Dermis microvascular lymphatic vessel endothelial cell (primary cell): ENCODE results near the gene TNIK. TPM values are rescaled to one million over a fixed set of nuclear protein-coding genes. Genes with fewer than 3 reads are reported as not detected.
A peak's percentile ranks its signal among the peaks of the same experiment; 100 is the strongest.
"Not testable (repeated sequence)": the region's sequence is repeated elsewhere in the genome, so short reads cannot be mapped to it uniquely, and the experiment has no call there.

Experiments
- DNase-seq, 2 donors: peaks; one replicate each; pipeline versions ENCODE4 v3.0.0 to v3.0.0-alpha.2; 2010; ENCODE audit warnings: low read depth in 2 of 2
- total RNA-seq: library from RNA; depleted of rRNA; stranded (reverse); fragments of >200 nt; gene quantifications from 2 replicates; pipeline ENCODE4 v1.2.1, GENCODE V29; 2014

TNIK gene
- total RNA-seq, 1 donor from 2014 or later = 18.9 TPM

DNA sequence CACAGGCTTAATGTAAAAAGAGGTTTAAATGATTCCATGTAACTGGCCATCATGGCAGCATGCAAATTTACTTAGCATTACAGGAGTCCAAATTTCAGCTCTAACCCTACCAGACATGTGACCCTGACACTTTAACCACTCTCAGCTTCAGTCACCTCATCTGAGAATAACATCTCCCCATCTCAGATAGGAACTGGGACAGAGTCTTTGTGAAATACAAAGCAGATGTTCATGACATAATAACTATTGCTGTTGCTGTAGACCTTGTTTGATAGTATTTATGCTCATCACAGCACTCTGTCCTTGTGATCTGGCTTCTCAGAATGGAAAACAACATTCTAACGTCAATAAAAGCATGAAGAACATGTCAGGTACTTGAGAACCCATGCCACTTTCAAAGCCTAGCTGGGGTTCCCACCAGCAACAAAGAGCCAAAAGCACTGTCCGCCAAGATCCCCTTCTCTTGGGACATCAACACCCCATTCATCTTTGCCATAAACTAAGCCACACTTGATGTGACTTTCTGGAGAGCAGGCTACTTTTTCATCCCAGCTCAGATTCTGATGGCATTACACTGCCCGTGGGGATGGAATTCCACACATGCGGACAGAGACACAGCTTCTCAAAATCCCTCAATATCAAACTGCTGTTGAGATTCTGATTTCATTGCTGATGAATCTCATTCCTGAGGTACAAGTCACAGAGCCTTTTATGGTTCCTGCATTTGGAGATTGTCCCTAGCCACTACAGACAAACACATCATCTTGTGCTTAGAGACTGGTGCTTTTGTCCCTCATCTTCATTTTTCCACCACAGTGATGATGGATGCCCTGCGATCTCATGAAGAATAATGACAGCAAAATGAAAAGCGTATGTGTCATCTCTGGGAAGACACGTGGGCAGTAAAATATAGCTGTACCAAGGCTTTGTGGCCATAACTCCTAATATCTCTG, 202.7 kb downstream of the TNIK start:
- DNase-seq = no peak

- DNase-seq = peak in 1 of 2 donors; percentile 18
Measured at GRCh38 chr3:171256445-171257250, 203.6 kb downstream of the TNIK start.

DNA sequence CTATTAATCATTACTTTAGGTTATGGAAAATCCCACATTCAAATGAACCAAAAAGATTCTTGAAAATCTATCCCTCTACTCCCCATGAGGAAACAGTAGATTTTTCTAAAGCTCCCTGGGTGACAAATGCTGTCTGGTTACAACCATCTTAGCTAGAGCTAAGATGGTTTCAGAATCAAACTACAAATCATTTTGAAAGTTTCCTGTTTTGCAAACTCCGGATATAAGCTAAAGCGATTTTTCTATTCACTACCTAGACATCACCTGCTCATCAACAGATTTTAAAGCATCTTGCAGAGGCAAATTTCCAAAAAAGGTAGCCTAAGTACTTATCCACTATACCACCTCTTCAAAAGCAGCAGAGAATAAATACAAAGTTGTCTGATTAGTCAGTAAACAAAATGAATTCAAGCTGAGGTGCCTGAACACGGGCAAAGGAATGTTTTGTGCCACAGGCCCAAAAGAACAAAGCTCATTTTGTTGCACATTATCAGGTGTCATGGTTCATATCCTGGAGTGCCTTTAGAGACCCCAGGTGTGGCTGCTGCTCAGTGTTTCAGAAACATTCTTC, 204.9 kb downstream of the TNIK start:
- DNase-seq = no peak

DNA sequence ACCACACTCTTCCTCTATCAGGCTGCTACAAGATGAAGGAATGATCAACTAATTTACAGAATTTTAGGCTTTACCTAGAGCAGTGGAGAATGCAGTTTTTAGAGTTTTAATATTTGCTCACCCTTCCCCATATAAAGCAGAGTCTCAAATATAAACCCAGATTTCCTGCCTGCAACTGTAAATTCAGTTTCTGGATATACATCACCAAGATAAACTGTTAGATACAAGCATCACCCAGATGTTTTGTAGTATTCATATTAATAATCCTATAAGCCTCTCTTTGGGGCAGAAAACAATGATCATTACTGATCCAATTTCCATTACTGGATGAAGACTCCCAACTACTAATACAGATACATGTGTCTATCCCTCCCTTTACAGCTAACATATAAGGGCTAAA, 205.9 kb downstream of the TNIK start:
- DNase-seq = no peak

DNA sequence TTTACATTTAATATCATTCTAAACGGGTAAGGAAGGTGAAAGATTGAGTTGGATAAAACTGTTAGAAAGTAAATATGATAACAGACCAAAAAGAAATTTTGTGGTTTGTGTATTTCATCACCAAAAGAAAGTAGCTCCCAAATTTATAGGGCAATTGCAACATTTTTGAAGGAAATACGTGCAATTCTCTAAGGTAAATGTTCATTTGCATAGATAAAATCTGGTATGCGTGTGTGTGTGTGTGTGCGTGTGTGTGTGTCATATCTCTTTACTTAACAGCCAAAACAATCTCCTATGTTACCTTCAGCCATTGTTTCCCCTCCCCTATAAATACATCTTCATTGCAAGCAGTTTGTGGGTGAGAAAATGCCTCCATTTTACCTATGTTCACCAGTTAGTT, 208.4 kb downstream of the TNIK start:
- DNase-seq = no peak

DNA sequence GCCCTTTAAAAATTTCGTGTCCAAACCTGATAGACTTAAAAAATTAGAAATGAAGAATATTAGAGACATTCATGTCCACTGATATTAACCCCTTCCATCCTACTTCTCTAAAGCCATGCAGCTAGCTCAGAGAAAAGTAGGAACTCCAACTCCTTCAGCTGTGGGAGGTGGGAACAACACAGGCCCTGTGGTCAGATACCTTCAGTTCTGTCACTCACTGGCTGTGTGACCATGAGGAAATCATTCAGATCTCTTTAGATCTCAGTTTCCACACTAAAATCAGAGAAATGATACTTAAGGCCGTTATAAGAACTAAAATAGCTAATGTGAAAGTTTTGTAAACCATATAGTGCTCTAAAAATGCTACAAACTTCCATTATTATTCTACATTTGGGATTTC, 209.8 kb downstream of the TNIK start:
- DNase-seq = no peak

GRCh38 chr3:171249245-171249644, 211.0 kb downstream of the TNIK start:
- no peak for DNase-seq

- DNase-seq = no peak
Measured at GRCh38 chr3:171248426-171249111, 211.6 kb downstream of the TNIK start.

DNA sequence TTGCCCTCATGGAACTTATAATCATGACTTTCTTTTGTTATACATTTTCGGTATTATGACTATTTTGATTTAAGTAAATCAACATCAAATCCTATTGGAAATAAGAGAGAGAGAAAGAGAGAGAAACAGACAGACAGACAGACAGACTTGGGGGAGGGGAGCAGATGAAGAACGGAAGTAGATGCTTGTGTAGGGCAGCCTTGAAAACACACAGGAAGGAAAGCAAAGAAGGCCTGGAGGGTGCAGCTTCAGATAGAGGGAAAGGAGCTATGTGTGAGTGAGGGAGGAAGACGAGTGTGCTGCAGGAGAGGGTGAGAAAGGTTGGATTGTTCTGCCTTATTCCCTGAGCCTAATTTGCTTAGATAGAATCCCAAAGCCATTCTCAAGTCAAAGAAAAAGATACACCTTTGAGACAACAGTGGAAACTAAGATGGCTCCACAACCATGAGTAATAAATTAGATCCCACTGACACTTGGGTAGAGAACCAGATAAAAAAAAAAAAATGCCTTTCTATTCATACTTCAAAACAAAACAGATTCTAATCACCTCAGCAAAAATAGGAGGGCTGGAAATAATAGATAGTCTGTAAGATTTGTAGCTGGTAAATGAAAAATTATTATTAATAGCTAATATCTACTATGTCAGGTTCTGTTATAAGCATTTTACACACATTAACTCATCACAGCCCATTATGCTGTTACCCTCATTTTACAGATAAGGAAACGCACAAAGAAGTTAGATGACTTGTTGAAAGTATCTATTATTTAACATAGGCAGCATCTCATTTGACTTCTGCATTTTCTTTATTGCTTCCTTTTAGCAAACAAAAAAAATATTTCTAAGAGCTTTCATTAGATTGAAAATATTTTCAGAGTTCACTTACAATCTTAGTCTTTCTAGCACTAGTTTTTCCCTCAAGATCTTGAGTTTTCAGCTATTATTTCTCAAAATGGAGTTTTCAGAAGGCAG, 214.1 kb downstream of the TNIK start:
- no peak for DNase-seq

GRCh38 chr3:171242951-171243350, 217.3 kb downstream of the TNIK start:
- no peak for DNase-seq

GRCh38 chr3:171242170-171242569, 218.0 kb downstream of the TNIK start:
- no peak for DNase-seq

DNA sequence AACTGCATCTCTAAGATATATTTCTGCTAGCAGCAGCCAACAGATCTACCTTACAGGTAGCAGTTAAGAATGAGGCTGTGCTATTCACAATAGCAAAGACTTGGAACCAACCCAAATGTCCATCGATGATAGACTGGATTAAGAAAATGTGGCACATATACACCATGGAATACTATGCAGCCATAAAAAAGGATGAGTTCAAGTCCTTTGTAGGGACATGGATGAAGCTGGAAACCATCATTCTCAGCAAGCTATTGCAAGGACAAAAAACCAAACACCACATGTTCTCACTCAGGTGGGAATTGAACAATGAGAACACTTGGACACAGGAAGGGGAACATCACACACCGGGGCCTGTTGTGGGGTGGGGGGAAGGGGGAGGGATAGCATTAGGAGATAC, 218.6 kb downstream of the TNIK start:
- DNase-seq = not testable (repeated sequence)

DNA sequence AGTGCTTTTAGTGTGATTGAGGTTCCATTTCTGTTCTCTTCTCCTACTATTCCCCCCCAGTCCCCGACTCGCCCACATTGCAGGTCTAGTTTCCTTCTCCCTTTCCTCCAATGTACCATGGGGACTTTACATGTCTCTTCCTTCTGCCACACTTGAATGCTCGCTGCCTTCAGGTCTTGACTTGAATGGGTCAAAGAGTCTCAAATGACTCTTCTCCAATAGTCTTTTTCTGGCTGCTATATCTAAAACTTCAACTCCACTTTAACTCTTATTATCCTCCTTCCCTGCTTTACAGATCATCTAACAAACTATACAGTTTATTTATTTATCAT, 219.7 kb downstream of the TNIK start:
- DNase-seq = no peak

- no peak for DNase-seq
Measured at GRCh38 chr3:171239757-171240503, 220.3 kb downstream of the TNIK start.

- DNase-seq = no peak
Measured at GRCh38 chr3:171237009-171237385, 223.2 kb downstream of the TNIK start.

- DNase-seq = no peak
Measured at GRCh38 chr3:171236265-171237008, 223.8 kb downstream of the TNIK start.

DNA sequence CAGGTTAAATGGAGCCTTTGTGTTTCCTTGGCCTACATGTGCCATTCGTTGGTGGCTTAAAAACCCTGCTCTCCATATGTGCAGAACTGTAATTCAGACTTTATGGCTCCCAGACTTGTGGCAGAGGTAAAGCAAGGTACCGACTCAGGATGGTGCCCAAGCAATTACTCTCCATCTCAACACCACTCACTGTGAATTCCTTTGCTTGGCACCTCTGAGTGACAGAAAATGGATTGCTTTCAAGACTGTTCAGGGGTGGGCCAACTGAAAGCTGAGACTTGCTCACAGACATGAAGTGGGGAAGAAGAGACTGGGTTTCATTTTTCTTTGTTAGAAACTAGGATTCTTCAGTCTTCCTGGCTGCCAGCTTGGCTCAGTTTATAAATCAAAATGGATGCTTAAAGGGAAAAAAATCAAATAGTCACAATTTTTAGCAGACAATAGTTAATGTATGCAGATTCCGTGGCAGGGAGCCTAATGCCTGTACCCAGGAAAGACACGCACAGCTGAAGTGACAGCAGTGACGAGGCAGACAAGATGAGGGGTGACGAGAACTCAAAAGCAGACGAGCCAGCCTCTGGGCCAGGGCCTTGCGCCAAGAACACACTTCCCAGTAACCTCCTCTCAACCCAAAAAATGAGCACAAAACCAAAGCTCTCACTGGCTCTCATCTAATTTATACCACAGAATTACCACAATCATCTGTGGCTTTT, 225.8 kb downstream of the TNIK start:
- no peak for DNase-seq

GRCh38 chr3:171231361-171231760, 228.8 kb downstream of the TNIK start:
- DNase-seq = peak in 1 of 2 donors; percentile 12
